ENCODE data around the gene MGA.
"Not testable (repeated sequence)": the region's sequence is repeated elsewhere in the genome, so short reads cannot be mapped to it uniquely, and the experiment has no call there.

Gene MGA

GRCh38 chr15:41695750-41696436 is 35.7 kb downstream of the MGA start:
- peak; percentile 29 for DNase-seq (ENCODE audit: low read depth)
- no peak overlapping the region for H3K4me3 ChIP-seq (ENCODE audit: low read length)
- TF ChIP-seq, protein P1, sequence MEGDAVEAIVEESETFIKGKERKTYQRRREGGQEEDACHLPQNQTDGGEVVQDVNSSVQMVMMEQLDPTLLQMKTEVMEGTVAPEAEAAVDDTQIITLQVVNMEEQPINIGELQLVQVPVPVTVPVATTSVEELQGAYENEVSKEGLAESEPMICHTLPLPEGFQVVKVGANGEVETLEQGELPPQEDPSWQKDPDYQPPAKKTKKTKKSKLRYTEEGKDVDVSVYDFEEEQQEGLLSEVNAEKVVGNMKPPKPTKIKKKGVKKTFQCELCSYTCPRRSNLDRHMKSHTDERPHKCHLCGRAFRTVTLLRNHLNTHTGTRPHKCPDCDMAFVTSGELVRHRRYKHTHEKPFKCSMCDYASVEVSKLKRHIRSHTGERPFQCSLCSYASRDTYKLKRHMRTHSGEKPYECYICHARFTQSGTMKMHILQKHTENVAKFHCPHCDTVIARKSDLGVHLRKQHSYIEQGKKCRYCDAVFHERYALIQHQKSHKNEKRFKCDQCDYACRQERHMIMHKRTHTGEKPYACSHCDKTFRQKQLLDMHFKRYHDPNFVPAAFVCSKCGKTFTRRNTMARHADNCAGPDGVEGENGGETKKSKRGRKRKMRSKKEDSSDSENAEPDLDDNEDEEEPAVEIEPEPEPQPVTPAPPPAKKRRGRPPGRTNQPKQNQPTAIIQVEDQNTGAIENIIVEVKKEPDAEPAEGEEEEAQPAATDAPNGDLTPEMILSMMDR (IDR thresholded peaks at IDR 0.05; ENCODE audit: insufficient read depth, low read depth, low read length, missing control alignments) = peak; percentile 19

GRCh38 chr15:41698779-41699178 is 38.6 kb downstream of the MGA start:
- no peak overlapping the region for H3K4me3 ChIP-seq (ENCODE audit: low read length)
- peak; percentile 4 for DNase-seq (ENCODE audit: low read depth)
- TF ChIP-seq, protein P1 (IDR thresholded peaks at IDR 0.05; ENCODE audit: insufficient read depth, low read depth, low read length, missing control alignments) = no peak

- H3K4me3 ChIP-seq (ENCODE audit: low read length) = no peak overlapping the region
- TF ChIP-seq, protein P1 (IDR thresholded peaks at IDR 0.05; ENCODE audit: insufficient read depth, low read depth, low read length, missing control alignments) = no peak
- no peak for DNase-seq (ENCODE audit: low read depth)
Measured at GRCh38 chr15:41703120-41703519, 42.9 kb downstream of the MGA start.

- TF ChIP-seq, protein P1 (IDR thresholded peaks at IDR 0.05; ENCODE audit: insufficient read depth, low read depth, low read length, missing control alignments) = no peak
- no peak for DNase-seq (ENCODE audit: low read depth)
- no peak overlapping the region for H3K4me3 ChIP-seq (ENCODE audit: low read length)
Measured at GRCh38 chr15:41713047-41713446, 52.8 kb downstream of the MGA start.

GRCh38 chr15:41714291-41714690 is 54.1 kb downstream of the MGA start:
- no peak for DNase-seq (ENCODE audit: low read depth)
- no peak overlapping the region for H3K4me3 ChIP-seq (ENCODE audit: low read length)
- TF ChIP-seq, protein P1 (IDR thresholded peaks at IDR 0.05; ENCODE audit: insufficient read depth, low read depth, low read length, missing control alignments) = no peak

DNA sequence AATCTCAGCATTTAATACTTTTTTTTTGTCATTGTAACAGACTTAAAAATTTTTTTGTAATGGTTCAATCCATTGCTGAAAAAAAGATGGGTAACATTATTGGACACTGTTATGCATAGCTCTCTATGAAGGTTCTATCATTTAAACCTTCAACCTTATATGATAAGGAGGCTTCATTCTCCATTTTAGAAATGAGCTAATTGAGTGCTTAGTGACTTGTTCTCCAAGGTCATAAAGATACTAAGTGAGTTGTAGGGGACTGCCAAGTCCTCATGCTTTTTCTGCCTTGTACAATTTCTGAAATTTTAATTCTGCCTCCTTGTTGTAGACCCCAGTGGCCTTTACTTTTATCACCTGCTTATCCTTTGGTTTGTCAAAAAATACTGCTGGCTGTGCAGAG is 56.7 kb downstream of the MGA start:
- no peak overlapping the region for H3K4me3 ChIP-seq (ENCODE audit: low read length)
- TF ChIP-seq, protein P1 (IDR thresholded peaks at IDR 0.05; ENCODE audit: insufficient read depth, low read depth, low read length, missing control alignments) = no peak
- DNase-seq (ENCODE audit: low read depth) = no peak

- no peak overlapping the region for H3K4me3 ChIP-seq (ENCODE audit: low read length)
- DNase-seq (ENCODE audit: low read depth) = no peak
- TF ChIP-seq, protein P1 (IDR thresholded peaks at IDR 0.05; ENCODE audit: insufficient read depth, low read depth, low read length, missing control alignments) = no peak
Measured at GRCh38 chr15:41727143-41727542, 66.9 kb downstream of the MGA start.

- not testable (repeated sequence) for DNase-seq (ENCODE audit: low read depth); H3K4me3 ChIP-seq (ENCODE audit: low read length)
Measured at GRCh38 chr15:41728061-41728460, 67.9 kb downstream of the MGA start.

All from epithelial cell of esophagus (primary cell).